Nephron (organoid): ENCODE results near the gene GPR139.

ENCODE experiments used
- H3K27ac Mint-ChIP-seq, 3 experiments: 2 replicates each; pipeline ENCODE4 v1.8.0; 2020; ENCODE audit warnings: mixed read lengths in 3 of 3, mild to moderate bottlenecking in 2 of 3, moderate library complexity in 1 of 3
- H3K27me3 Mint-ChIP-seq: 2 replicates; pipeline ENCODE4 v1.8.0; 2021; ENCODE audit warnings: low read depth, mild to moderate bottlenecking, moderate library complexity, mixed read lengths
- H3K36me3 Mint-ChIP-seq: 2 replicates; pipeline ENCODE4 v1.8.0; 2020; ENCODE audit warnings: low read depth, mixed read lengths
- H3K4me1 Mint-ChIP-seq: 2 replicates; pipeline ENCODE4 v1.8.0; 2020; ENCODE audit warnings: mixed read lengths
- H3K4me3 Mint-ChIP-seq, 3 experiments: 2 replicates each; pipeline ENCODE4 v1.8.0; 2020; ENCODE audit warnings: mild to moderate bottlenecking in 3 of 3, mixed read lengths in 3 of 3, moderate library complexity in 2 of 3
- H3K9me3 Mint-ChIP-seq: 2 replicates; pipeline ENCODE4 v1.8.0; 2020; ENCODE audit warnings: mixed read lengths
- CTCF ChIP-seq, 3 experiments: fragments of 200-600 bp; sonication (generic); IDR thresholded peaks; one replicate each; pipeline ENCODE4 v1.5.0; 2021; ENCODE audit warnings: antibody characterized with exemption in 3 of 3; ENCODE audit not compliant: unreplicated experiment in 3 of 3

GPR139 gene

GRCh38 chr16:20041924-20042596, 31.6 kb downstream of the GPR139 start:
- TF ChIP-seq CTCF (IDR thresholded peaks at IDR 0.05; ENCODE audit: unreplicated experiment in 3 of 3): no peak
- Mint-ChIP-seq H3K27me3 (peaks cover 25% of the 10 kb centered on the region), H3K4me1 (no peaks in the 10 kb centered on the region), H3K36me3 (no peaks in the 10 kb centered on the region), H3K9me3 (no peaks in the 10 kb centered on the region), H3K27ac (no peak overlapping the region), H3K4me3 (no peak overlapping the region)

GRCh38 chr16:20040011-20040410, 33.7 kb downstream of the GPR139 start:
- Mint-ChIP-seq H3K9me3 (no peaks in the 10 kb centered on the region), H3K36me3 (no peaks in the 10 kb centered on the region), H3K27ac (no peak overlapping the region), H3K4me3 (no peak overlapping the region), H3K4me1 (no peaks in the 10 kb centered on the region), H3K27me3 (peaks cover 18% of the 10 kb centered on the region)
- TF ChIP-seq CTCF (IDR thresholded peaks at IDR 0.05; ENCODE audit: unreplicated experiment in 3 of 3): no peak

GRCh38 chr16:20029611-20030010, 44.1 kb downstream of the GPR139 start:
- Mint-ChIP-seq H3K9me3 (no peaks in the 10 kb centered on the region), H3K27me3 (peaks cover 3% of the 10 kb centered on the region), H3K4me1 (no peaks in the 10 kb centered on the region), H3K4me3 (no peak overlapping the region), H3K27ac (no peak overlapping the region), H3K36me3 (no peaks in the 10 kb centered on the region)
- no peak for TF ChIP-seq CTCF (IDR thresholded peaks at IDR 0.05; ENCODE audit: unreplicated experiment in 3 of 3)

GRCh38 chr16:20026361-20027072, 47.2 kb downstream of the GPR139 start:
- H3K36me3 Mint-ChIP-seq: no peaks in the 10 kb centered on the region
- H3K27me3 Mint-ChIP-seq: no peaks in the 10 kb centered on the region
- no peak overlapping the region for H3K4me3 Mint-ChIP-seq
- TF ChIP-seq CTCF (IDR thresholded peaks at IDR 0.05; ENCODE audit: unreplicated experiment in 3 of 3): no peak
- H3K9me3 Mint-ChIP-seq: no peaks in the 10 kb centered on the region
- no peak overlapping the region for H3K27ac Mint-ChIP-seq
- no peaks in the 10 kb centered on the region for H3K4me1 Mint-ChIP-seq

- no peak for TF ChIP-seq CTCF (IDR thresholded peaks at IDR 0.05; ENCODE audit: unreplicated experiment in 3 of 3)
- Mint-ChIP-seq H3K4me1 (no peaks in the 10 kb centered on the region), H3K27me3 (no peaks in the 10 kb centered on the region), H3K36me3 (no peaks in the 10 kb centered on the region), H3K27ac (no peak overlapping the region), H3K9me3 (no peaks in the 10 kb centered on the region), H3K4me3 (no peak overlapping the region)
Measured at GRCh38 chr16:20023190-20023589, 50.5 kb downstream of the GPR139 start.

GRCh38 chr16:20020976-20021375, 52.7 kb downstream of the GPR139 start:
- Mint-ChIP-seq H3K9me3 (no peaks in the 10 kb centered on the region), H3K4me1 (no peaks in the 10 kb centered on the region), H3K27me3 (no peaks in the 10 kb centered on the region), H3K36me3 (no peaks in the 10 kb centered on the region), H3K4me3 (no peak overlapping the region), H3K27ac (no peak overlapping the region)
- TF ChIP-seq CTCF (IDR thresholded peaks at IDR 0.05; ENCODE audit: unreplicated experiment in 3 of 3): no peak
